ENCODE measurements around the gene MYO6.
"Not testable (repeated sequence)": the region's sequence is repeated elsewhere in the genome, so short reads cannot be mapped to it uniquely, and the experiment has no call there.

The MYO6 gene

GRCh38 chr6:75893058-75893775 lies 144.2 kb downstream of the MYO6 start:
- no peak for DNase-seq (ENCODE audit: low read depth)

- DNase-seq (ENCODE audit: low read depth), result no peak
Observed at GRCh38 chr6:75893776-75894152, 144.7 kb downstream of the MYO6 start.

GRCh38 chr6:75896526-75896925 lies 147.5 kb downstream of the MYO6 start:
- no peak for DNase-seq (ENCODE audit: low read depth)

- DNase-seq (ENCODE audit: low read depth), result not testable (repeated sequence)
Observed at GRCh38 chr6:75900216-75900615, 151.2 kb downstream of the MYO6 start.

- not testable (repeated sequence) for DNase-seq (ENCODE audit: low read depth)
Observed at GRCh38 chr6:75905129-75905528, 156.1 kb downstream of the MYO6 start.

- no peak for DNase-seq (ENCODE audit: low read depth)
Observed at GRCh38 chr6:75906871-75907270, 157.8 kb downstream of the MYO6 start.

GRCh38 chr6:75907444-75907843 lies 158.4 kb downstream of the MYO6 start:
- no peak for DNase-seq (ENCODE audit: low read depth)

GRCh38 chr6:75913040-75913439 lies 164.0 kb downstream of the MYO6 start:
- DNase-seq (ENCODE audit: low read depth), result no peak

GRCh38 chr6:75922226-75922625 lies 173.2 kb downstream of the MYO6 start:
- DNase-seq (ENCODE audit: low read depth), result no peak

GRCh38 chr6:75926293-75927168 lies 177.5 kb downstream of the MYO6 start:
- DNase-seq (ENCODE audit: low read depth), result no peak

GRCh38 chr6:75931011-75931680 lies 182.1 kb downstream of the MYO6 start:
- DNase-seq (ENCODE audit: low read depth), result no peak

- no peak for DNase-seq (ENCODE audit: low read depth)
Observed at GRCh38 chr6:75932067-75932466, 183.0 kb downstream of the MYO6 start.

- DNase-seq (ENCODE audit: low read depth), result no peak
Observed at GRCh38 chr6:75933387-75933975, 184.4 kb downstream of the MYO6 start.

GRCh38 chr6:75934643-75935472 lies 185.8 kb downstream of the MYO6 start:
- DNase-seq (ENCODE audit: low read depth), result no peak

- no peak for DNase-seq (ENCODE audit: low read depth)
Observed at GRCh38 chr6:75935473-75935793, 186.4 kb downstream of the MYO6 start.

GRCh38 chr6:75936682-75937081 lies 187.6 kb downstream of the MYO6 start:
- DNase-seq (ENCODE audit: low read depth), result no peak

GRCh38 chr6:75937846-75938245 lies 188.8 kb downstream of the MYO6 start:
- DNase-seq (ENCODE audit: low read depth), result no peak

GRCh38 chr6:75940564-75940963 lies 191.5 kb downstream of the MYO6 start:
- no peak for DNase-seq (ENCODE audit: low read depth)

- no peak for DNase-seq (ENCODE audit: low read depth)
Observed at GRCh38 chr6:75941509-75941908, 192.5 kb downstream of the MYO6 start.

GRCh38 chr6:75943381-75943780 lies 194.3 kb downstream of the MYO6 start:
- no peak for DNase-seq (ENCODE audit: low read depth)

- DNase-seq (ENCODE audit: low read depth), result no peak
Observed at GRCh38 chr6:75946146-75946831, 197.2 kb downstream of the MYO6 start.

Data from activated gamma-delta T cell treated with anti-CD3 and anti-CD28 coated beads, Interleukin-2, amount 50 U/mL, for 16 hours (primary cell).